ENCODE data around the gene FBXO10.
A peak's percentile ranks its signal among the peaks of the same experiment; 100 is the strongest.
"Not testable (repeated sequence)": the region's sequence is repeated elsewhere in the genome, so short reads cannot be mapped to it uniquely, and the experiment has no call there.

The FBXO10 gene

GRCh38 chr9:37485389-37486255, 90.6 kb downstream of the FBXO10 start, which contains the start of gene POLR1E:
TSS of gene POLR1E (plus strand) at chr9:37485948. CDS start at chr9:37486048, 100 bp downstream.
- peak; percentile 93 for DNase-seq (ENCODE audit: low read depth)

GRCh38 chr9:37480759-37481158, 95.4 kb downstream of the FBXO10 start:
- TF ChIP-seq MYC (IDR thresholded peaks at IDR 0.05; ENCODE audit: low read depth, low read length): no peak
- TF ChIP-seq POLR2A (IDR thresholded peaks at IDR 0.05; ENCODE audit: extremely low read depth, insufficient read length): no peak
- no peak for TF ChIP-seq MAX (IDR thresholded peaks at IDR 0.05; ENCODE audit: low read depth, low read length)
- TF ChIP-seq CTCF (IDR thresholded peaks at IDR 0.05; ENCODE audit: low read depth, low read length): no peak
- H3K4me3 ChIP-seq (ENCODE audit: low read depth, low read length): no peak overlapping the region
- DNase-seq (ENCODE audit: low read depth): no peak

More at GRCh38 chr9:37485389-37486255, 90.6 kb downstream of the FBXO10 start, which contains the start of gene POLR1E:
- TF ChIP-seq MYC (IDR thresholded peaks at IDR 0.05; ENCODE audit: low read depth, low read length): peak; percentile 88
- peak; percentile 77 for TF ChIP-seq POLR2A (IDR thresholded peaks at IDR 0.05; ENCODE audit: extremely low read depth, insufficient read length)
- peak; percentile 84 for TF ChIP-seq MAX (IDR thresholded peaks at IDR 0.05; ENCODE audit: low read depth, low read length)
- no peak for TF ChIP-seq CTCF (IDR thresholded peaks at IDR 0.05; ENCODE audit: low read depth, low read length)
- peak within 1 kb of the TSS; percentile 87 for H3K4me3 ChIP-seq (ENCODE audit: low read depth, low read length)

- H3K4me3 ChIP-seq (ENCODE audit: low read depth, low read length); DNase-seq (ENCODE audit: low read depth): not testable (repeated sequence)
Measured at GRCh38 chr9:37477987-37478619, 98.1 kb downstream of the FBXO10 start.

GRCh38 chr9:37477443-37477842, 98.7 kb downstream of the FBXO10 start:
- DNase-seq (ENCODE audit: low read depth): not testable (repeated sequence)

DNA sequence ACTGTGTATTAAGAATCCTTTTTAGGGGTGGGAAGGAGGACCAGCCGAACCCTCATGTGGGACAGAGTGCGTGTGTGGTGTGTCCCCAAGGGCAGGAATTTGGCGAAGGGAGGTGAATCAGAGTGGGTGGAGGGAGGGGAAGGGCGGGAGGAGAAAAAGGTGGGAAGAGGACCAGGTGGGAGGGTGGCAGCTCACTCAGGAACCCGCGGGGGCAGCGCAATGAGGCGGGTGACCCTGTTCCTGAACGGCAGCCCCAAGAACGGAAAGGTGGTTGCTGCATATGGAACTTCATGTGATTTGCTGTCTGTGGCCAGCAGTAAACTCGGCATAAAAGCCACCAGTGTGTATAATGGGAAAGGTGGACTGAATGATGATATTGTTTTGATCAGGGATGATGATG, 99.2 kb downstream of the FBXO10 start:
- H3K4me3 ChIP-seq (ENCODE audit: low read depth, low read length): no peak overlapping the region
- TF ChIP-seq POLR2A (IDR thresholded peaks at IDR 0.05; ENCODE audit: extremely low read depth, insufficient read length) (no peak), CTCF (IDR thresholded peaks at IDR 0.05; ENCODE audit: low read depth, low read length) (no peak), MAX (IDR thresholded peaks at IDR 0.05; ENCODE audit: low read depth, low read length) (no peak), MYC (IDR thresholded peaks at IDR 0.05; ENCODE audit: low read depth, low read length) (no peak)
- no peak for DNase-seq (ENCODE audit: low read depth)

More at GRCh38 chr9:37477443-37477842, 98.7 kb downstream of the FBXO10 start:
- H3K4me3 ChIP-seq (ENCODE audit: low read depth, low read length): not testable (repeated sequence)

GRCh38 chr9:37474438-37474837, 101.7 kb downstream of the FBXO10 start:
- no peak for DNase-seq (ENCODE audit: low read depth)
- no peak overlapping the region for H3K4me3 ChIP-seq (ENCODE audit: low read depth, low read length)
- no peak for TF ChIP-seq POLR2A (IDR thresholded peaks at IDR 0.05; ENCODE audit: extremely low read depth, insufficient read length)
- TF ChIP-seq CTCF (IDR thresholded peaks at IDR 0.05; ENCODE audit: low read depth, low read length): no peak
- no peak for TF ChIP-seq MYC (IDR thresholded peaks at IDR 0.05; ENCODE audit: low read depth, low read length)
- TF ChIP-seq MAX (IDR thresholded peaks at IDR 0.05; ENCODE audit: low read depth, low read length): no peak

GRCh38 chr9:37473982-37474381, 102.2 kb downstream of the FBXO10 start:
- H3K4me3 ChIP-seq (ENCODE audit: low read depth, low read length); DNase-seq (ENCODE audit: low read depth): not testable (repeated sequence)

Measured in NB4 (cell line).